T-helper 2 cell treated with Interferon-gamma antibody and Interleukin-4, amounts not matched to agents 5 μg/mL and 100 μg/mL, for 36 hours (primary cell): ENCODE results near the gene TMEFF1.

Experiments
- DNase-seq: peaks from one replicate; pipeline ENCODE4 v3.0.0; 2021; ENCODE audit warnings: low spot score
- H3K27ac Mint-ChIP-seq: one replicate; pipeline ENCODE4 v1.8.0; 2021; ENCODE audit warnings: mild to moderate bottlenecking, mixed read lengths
- H3K27me3 Mint-ChIP-seq: one replicate; pipeline ENCODE4 v1.8.0; 2021; ENCODE audit warnings: low read depth, mixed read lengths
- H3K36me3 Mint-ChIP-seq: one replicate; pipeline ENCODE4 v1.8.0; 2021; ENCODE audit warnings: low read depth, mixed read lengths
- H3K4me1 Mint-ChIP-seq: one replicate; pipeline ENCODE4 v1.8.0; 2021; ENCODE audit warnings: low read depth, mixed read lengths
- H3K4me3 Mint-ChIP-seq: one replicate; pipeline ENCODE4 v1.8.0; 2022; ENCODE audit warnings: mild to moderate bottlenecking, moderate library complexity, mixed read lengths
- H3K9me3 Mint-ChIP-seq: one replicate; pipeline ENCODE4 v1.8.0; 2021; ENCODE audit warnings: mixed read lengths

Gene TMEFF1

DNA sequence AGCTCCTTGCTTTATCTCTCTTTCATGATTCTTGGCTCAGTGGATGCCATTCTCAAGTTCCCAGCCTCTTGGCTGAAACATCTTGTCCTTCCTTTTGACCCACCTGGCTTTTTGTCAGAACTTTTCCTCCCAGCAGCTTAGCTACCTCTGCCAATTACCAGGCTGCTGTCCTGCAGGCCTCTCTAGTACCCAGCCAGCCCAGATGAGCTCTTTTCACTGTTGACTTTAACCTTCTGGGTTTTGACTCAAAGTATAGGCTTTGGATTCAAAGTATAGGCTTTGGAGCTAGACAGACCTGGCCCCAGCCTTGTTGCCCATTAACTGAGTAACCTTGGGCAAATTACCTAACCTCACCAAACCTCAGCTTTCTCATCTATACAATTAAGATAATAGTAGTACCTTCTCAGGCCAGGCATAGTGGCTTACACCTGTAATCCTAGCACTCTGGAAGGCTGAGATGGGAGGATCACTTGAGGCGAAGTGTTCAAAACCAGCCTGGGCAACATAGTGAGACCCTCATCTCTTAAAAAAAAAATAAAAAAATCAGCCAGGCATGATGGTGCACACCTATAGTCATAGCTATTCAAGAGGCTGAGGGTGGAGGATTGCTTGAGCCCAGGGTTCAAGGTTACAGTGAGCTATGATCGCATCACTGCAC is 6.6 kb upstream of the TMEFF1 start:
- peaks cover 34% of the 10 kb centered on the region for H3K27me3 Mint-ChIP-seq
- H3K4me1 Mint-ChIP-seq, result no peaks in the 10 kb centered on the region
- H3K27ac Mint-ChIP-seq, result no peak overlapping the region
- H3K4me3 Mint-ChIP-seq, result no peak overlapping the region
- no peaks in the 10 kb centered on the region for H3K36me3 Mint-ChIP-seq
- no peaks in the 10 kb centered on the region for H3K9me3 Mint-ChIP-seq
- DNase-seq, result no peak

DNA sequence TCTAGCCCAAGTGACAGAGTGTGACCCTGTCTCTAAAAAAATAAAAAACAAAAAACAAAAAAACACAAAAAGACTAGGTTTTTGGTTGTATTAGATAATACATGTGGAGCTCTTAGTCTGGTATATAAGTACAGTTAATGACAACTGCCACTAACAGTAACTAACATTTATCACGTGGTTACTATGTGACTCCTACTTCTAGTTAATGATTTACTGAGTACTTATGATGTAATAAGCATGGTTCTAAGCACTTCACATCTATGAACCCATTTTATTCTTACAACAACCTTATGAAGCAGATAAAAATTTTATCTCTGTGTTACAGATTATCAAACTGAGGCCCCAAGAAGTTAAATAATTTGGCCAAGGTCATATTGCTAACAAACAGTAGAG is 6.1 kb upstream of the TMEFF1 start:
- Mint-ChIP-seq H3K9me3 (no peaks in the 10 kb centered on the region), H3K4me1 (no peaks in the 10 kb centered on the region), H3K36me3 (no peaks in the 10 kb centered on the region), H3K27ac (no peak overlapping the region), H3K4me3 (no peak overlapping the region), H3K27me3 (peaks cover 33% of the 10 kb centered on the region)
- no peak for DNase-seq

DNA sequence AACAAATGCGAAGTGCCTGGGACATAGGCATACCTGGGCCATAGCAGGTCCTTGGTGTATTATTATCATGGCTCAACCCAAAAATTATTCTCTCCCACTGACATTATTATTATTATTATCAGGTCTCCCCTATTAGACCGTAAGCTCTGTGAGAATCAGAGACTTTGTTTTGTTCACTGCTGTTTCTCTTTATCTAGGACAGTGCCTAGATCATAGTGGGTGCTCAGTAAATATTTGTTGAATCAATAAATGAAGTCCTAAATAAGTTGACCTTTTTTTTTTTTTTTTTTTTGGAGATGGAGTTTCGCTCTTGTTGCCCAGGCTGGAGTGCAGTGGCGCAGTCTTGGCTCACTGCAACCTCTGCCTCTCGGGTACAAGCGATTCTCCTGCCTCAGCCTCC is 4.9 kb upstream of the TMEFF1 start:
- no peak overlapping the region for H3K27ac Mint-ChIP-seq
- no peaks in the 10 kb centered on the region for H3K4me1 Mint-ChIP-seq
- no peaks in the 10 kb centered on the region for H3K9me3 Mint-ChIP-seq
- H3K27me3 Mint-ChIP-seq, result peaks cover 41% of the 10 kb centered on the region
- no peak overlapping the region for H3K4me3 Mint-ChIP-seq
- DNase-seq, result no peak
- H3K36me3 Mint-ChIP-seq, result no peaks in the 10 kb centered on the region

DNA sequence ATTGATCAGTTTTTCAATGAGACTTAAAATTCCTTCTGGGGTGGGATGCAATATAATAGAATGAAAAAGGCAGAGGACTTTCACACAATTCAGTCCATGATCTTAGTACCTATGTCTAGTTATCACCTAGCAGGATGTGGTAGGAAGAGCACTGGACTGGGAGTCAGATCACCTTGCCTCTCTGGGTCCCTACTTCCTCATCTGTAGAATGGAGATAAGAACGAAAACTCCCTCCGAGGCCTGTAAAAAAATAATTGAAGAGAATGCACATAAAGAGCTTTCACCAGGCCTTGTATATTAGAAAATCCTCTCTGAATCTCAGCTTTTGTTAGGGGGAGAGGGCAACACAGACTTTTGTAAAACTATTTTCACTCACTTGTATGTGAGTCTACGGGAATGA is 681 bp upstream of the TMEFF1 start:
- Mint-ChIP-seq H3K9me3 (no peaks in the 10 kb centered on the region), H3K36me3 (no peaks in the 10 kb centered on the region), H3K27ac (no peak overlapping the region), H3K27me3 (peaks cover 52% of the 10 kb centered on the region), H3K4me3 (peak overlapping the region; percentile 48), H3K4me1 (peaks cover 5% of the 10 kb centered on the region)
- no peak for DNase-seq

DNA sequence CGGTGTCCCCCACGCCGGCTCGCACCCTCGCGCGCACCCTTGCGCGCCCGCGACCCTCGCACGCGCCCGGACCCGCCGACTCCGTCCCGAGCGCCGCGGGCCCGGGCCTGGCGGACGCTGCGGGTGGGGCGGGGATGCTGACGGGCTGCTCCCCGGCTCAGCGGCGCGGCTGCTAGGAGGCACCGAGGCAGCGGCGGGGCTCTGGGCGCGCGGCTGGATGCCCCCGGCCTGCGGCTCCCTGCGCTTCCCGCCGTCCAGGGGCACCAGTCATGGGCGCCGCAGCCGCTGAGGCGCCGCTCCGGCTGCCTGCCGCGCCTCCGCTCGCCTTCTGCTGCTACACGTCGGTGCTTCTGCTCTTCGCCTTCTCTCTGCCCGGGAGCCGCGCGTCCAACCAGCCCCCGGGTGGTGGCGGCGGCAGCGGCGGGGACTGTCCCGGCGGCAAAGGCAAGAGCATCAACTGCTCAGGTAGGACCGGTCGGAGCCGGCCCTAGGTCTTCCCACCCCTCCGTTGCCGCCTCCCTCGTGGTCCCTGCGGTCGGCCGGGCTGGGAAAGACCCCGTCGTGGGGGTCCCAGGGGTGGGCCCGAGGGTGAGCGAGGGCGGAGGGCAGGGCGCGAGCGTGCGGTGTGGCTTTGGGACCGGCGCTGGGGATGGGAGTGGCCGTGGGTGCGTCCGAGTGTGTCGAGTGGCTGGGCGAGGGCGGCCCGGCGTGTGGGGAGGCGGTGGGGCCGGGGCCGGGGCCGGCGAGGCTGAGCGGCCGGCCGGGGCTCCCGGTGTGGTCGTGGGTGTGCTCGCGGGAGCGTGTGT is 530 bp downstream of the TMEFF1 start:
- DNase-seq, result peak; percentile 29

DNA sequence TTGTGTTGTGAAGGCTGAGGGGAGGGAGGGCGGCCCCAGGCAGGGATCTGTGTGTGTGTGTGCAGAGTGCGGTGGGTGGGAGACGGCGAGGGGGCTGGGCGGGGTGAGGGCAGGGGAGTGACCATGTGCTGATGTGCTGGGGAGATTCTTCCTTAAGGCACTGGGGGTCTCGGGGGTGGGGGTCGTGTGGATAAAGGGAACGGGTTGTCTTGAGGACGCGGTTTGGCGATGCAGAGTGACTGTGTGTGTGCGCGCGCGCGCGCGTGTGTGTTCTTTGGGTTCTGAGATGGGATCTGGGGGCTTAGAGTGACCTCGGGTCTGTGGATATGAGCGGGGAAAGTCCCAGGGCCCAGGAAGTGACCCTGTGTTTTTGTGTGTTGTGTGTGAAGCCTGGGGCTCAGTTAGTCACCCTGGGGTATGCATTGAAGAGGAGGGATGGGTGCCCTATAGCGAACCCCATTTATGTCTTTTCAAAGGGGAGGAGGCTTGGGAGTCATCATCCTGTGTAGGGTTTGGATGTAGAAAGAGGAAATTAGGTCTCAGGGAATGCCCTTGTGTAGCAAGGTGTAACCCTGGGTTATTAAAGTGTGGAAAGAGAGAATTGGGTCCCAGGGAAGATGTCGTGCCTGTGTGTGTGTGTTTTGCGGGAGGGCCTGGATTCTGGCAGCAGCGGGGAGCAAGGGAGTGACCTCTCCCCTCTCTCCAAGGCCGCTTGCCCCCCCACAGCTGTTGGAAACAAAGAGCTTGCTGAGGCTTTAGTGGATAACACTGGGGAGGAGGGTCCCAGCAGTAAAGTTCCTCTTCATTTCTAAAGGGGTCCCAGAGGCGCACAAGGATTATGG is 1.4 kb downstream of the TMEFF1 start:
- Mint-ChIP-seq H3K9me3 (no peaks in the 10 kb centered on the region), H3K4me1 (peaks cover 5% of the 10 kb centered on the region), H3K36me3 (no peaks in the 10 kb centered on the region), H3K27me3 (peaks cover 54% of the 10 kb centered on the region), H3K4me3 (peak overlapping the region; percentile 74), H3K27ac (no peak overlapping the region)
- no peak for DNase-seq

More for the DNA sequence above, 530 bp downstream of the TMEFF1 start:
- peaks cover 5% of the 10 kb centered on the region for H3K4me1 Mint-ChIP-seq
- no peaks in the 10 kb centered on the region for H3K9me3 Mint-ChIP-seq
- H3K27ac Mint-ChIP-seq, result no peak overlapping the region
- H3K36me3 Mint-ChIP-seq, result no peaks in the 10 kb centered on the region
- peak overlapping the region; percentile 57 for H3K4me3 Mint-ChIP-seq
- peaks cover 52% of the 10 kb centered on the region for H3K27me3 Mint-ChIP-seq

DNA sequence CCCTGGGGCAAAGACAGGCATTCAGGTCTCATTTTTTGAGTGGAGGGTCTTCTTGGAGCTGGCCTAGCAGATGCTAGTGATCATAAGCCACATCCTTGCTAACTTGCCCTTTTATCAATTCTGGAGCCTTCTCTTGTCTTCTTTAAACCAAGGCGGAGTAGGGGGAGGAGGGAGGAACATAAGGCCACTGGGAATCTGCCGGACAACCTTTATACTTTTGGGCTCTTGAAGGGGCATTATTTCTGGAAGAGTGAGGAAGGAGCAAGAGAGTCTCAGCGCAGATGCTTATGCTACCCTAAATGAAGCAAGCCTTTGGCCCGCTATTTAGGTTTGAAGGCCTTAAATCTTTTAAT is 2.0 kb downstream of the TMEFF1 start:
- no peaks in the 10 kb centered on the region for H3K9me3 Mint-ChIP-seq
- H3K27me3 Mint-ChIP-seq, result peaks cover 53% of the 10 kb centered on the region
- DNase-seq, result no peak
- peaks cover 5% of the 10 kb centered on the region for H3K4me1 Mint-ChIP-seq
- H3K27ac Mint-ChIP-seq, result no peak overlapping the region
- H3K4me3 Mint-ChIP-seq, result no peak overlapping the region
- H3K36me3 Mint-ChIP-seq, result no peaks in the 10 kb centered on the region

DNA sequence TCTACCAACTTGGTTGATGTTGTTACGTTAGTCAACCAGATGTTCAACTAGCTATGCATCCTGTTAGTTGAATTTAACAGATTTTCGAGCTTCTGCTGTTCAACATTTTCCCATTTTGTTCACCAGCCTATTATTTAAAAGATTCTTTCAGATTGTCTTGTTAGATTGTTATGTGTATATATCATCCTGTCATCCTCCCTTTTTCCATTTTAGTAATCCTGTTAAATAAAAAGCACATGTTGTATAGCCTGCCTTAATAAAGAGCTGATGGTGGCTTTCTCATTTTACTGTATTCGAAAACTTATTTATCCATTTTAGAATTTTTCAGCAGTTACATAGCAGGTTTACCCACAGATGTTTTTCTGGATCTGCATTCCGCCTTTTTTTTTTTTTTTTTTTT is 4.3 kb downstream of the TMEFF1 start:
- H3K9me3 Mint-ChIP-seq, result no peaks in the 10 kb centered on the region
- peaks cover 45% of the 10 kb centered on the region for H3K27me3 Mint-ChIP-seq
- no peak overlapping the region for H3K27ac Mint-ChIP-seq
- H3K36me3 Mint-ChIP-seq, result no peaks in the 10 kb centered on the region
- peaks cover 5% of the 10 kb centered on the region for H3K4me1 Mint-ChIP-seq
- DNase-seq, result no peak
- H3K4me3 Mint-ChIP-seq, result no peak overlapping the region

DNA sequence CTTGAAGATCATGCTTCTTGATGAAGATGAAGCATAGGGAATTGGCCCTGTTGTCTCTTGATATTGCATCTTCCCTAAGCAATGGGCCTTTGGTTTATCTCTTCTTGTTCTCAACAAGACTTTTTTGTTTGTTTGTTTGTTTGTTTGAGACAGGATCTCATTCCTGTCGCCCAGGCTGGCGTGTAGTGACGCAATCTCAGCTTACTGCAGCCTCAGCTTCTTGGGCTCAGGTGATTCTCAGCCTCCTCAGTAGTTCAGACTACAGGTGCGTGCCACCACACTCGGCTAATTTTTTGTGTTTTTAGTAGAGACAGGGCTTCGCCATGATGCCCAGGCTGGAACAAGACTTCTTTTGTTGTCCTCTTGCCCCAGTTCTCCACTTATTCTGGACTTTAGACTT is 5.2 kb downstream of the TMEFF1 start:
- Mint-ChIP-seq H3K27me3 (peaks cover 44% of the 10 kb centered on the region), H3K9me3 (no peaks in the 10 kb centered on the region), H3K36me3 (no peaks in the 10 kb centered on the region), H3K4me1 (peaks cover 5% of the 10 kb centered on the region), H3K4me3 (no peak overlapping the region), H3K27ac (no peak overlapping the region)
- DNase-seq, result no peak

DNA sequence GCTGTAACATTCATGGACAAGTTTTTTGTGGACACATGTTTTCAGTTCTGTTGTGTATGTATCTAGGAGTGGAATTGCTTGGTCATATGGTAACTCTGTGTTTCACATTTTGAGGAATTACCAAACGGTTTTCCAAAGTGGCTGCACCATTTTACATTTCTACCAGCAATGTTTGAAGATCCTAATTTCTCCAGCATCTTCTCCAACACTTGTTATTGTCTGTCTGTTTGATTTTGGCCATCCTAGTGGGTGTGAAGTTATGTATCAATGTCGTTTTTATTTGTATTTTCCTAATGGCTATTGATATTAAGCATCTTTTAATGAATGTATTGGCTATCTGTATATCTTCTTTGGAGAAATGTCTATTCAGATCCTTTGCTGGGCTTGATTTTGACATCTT is 6.9 kb downstream of the TMEFF1 start:
- H3K9me3 Mint-ChIP-seq, result no peaks in the 10 kb centered on the region
- H3K36me3 Mint-ChIP-seq, result no peaks in the 10 kb centered on the region
- no peak overlapping the region for H3K27ac Mint-ChIP-seq
- H3K27me3 Mint-ChIP-seq, result peaks cover 38% of the 10 kb centered on the region
- H3K4me1 Mint-ChIP-seq, result no peaks in the 10 kb centered on the region
- DNase-seq, result no peak
- no peak overlapping the region for H3K4me3 Mint-ChIP-seq

DNA sequence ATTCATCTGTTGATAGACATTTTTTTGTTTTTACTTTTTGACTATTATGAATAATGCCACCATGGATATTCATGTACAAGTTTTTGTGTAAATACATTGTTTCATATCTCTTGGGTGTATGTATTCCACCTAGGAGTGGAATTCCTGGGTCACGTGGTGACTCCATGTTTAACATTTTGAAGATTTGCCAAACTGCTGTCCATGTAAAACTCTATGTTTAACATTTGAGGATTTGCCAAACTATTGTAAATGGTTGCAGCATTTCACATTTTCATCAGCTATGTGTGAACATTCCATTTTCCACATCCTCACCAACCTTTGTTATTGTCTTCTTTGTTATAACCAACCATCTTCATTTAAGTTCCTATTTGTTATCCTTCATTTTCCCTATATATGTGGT is 12.2 kb downstream of the TMEFF1 start:
- no peaks in the 10 kb centered on the region for H3K4me1 Mint-ChIP-seq
- H3K9me3 Mint-ChIP-seq, result no peaks in the 10 kb centered on the region
- H3K4me3 Mint-ChIP-seq, result no peak overlapping the region
- no peak for DNase-seq
- no peaks in the 10 kb centered on the region for H3K36me3 Mint-ChIP-seq
- H3K27me3 Mint-ChIP-seq, result peaks cover 24% of the 10 kb centered on the region
- H3K27ac Mint-ChIP-seq, result no peak overlapping the region

DNA sequence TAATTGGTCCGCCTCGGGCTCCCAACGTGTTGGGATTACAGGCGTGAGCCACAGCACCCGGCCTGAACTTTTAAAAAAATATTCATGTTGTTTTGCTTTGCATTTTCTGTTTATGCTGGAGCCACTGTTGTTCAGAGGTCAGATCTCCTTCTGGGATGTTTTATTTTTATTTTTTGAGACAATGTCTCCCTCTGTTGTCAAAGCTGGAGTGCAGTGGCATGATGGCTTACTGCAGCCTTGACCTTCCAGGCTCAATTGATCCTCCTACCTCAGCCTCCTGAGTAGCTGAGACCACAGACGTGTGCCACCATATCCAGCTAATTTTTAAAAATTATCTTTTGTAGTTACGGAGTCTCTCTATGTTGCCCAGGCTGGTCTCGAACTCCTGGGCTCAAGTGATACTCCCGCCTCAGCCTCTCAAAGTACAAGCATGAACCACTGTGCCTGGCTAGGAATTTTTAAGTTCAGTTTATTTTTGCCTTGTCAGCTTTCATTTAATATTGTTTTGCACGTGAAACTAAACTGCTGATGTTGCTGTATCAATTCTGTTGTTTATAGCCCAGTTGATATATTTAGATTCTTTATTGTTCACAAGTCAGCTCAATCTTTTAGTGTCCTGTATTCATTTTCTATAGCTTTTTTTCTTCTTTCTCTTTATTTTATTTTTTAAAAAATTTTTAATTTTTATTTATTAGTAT is 13.7 kb downstream of the TMEFF1 start:
- H3K4me1 Mint-ChIP-seq, result no peaks in the 10 kb centered on the region
- H3K9me3 Mint-ChIP-seq, result no peaks in the 10 kb centered on the region
- H3K27me3 Mint-ChIP-seq, result peaks cover 18% of the 10 kb centered on the region
- no peak overlapping the region for H3K4me3 Mint-ChIP-seq
- no peak for DNase-seq
- H3K36me3 Mint-ChIP-seq, result no peaks in the 10 kb centered on the region
- no peak overlapping the region for H3K27ac Mint-ChIP-seq

DNA sequence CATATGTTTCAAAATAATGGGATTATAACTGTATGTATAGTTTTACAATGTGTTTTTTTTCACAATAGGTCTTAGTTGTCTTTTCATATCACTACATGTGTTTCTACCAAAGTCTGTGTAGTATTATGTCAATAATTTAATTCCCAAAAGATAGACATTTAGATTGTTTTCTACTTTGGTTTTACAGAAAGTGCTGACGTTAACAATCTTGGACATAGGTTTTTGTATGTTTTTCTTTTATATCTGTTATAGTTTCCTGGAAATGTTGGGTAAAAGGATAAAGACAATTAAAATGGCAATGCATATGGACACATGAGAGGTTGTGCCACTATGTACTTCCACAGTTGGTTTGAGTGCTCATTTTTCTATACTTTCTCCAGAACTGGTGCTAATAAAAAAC is 15.2 kb downstream of the TMEFF1 start:
- Mint-ChIP-seq H3K27ac (no peak overlapping the region), H3K36me3 (no peaks in the 10 kb centered on the region), H3K9me3 (no peaks in the 10 kb centered on the region), H3K4me1 (no peaks in the 10 kb centered on the region), H3K27me3 (peaks cover 12% of the 10 kb centered on the region), H3K4me3 (no peak overlapping the region)
- DNase-seq, result no peak

DNA sequence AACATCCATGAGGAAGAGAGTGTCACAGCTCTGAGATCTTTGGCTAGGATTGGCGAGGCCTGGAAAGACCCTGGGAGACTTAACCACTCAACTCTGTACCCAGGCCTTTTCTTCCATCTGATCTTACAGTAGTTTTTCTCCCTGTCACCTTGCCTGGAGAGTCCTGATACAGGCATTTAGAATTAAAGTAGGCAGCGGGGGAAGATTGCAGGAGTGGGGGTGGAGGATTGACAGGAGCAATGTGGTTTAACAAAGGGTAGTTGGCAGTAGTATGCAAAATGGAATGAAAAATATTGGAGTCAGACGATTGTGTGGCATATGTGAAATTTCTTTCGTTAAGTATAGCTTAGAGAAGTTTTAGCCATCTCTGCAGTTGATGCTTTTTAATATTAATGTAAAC is 16.9 kb downstream of the TMEFF1 start:
- Mint-ChIP-seq H3K27ac (no peak overlapping the region), H3K27me3 (peaks cover 10% of the 10 kb centered on the region), H3K4me1 (no peaks in the 10 kb centered on the region), H3K36me3 (no peaks in the 10 kb centered on the region), H3K4me3 (no peak overlapping the region), H3K9me3 (no peaks in the 10 kb centered on the region)
- no peak for DNase-seq
